HepG2 (cell line): ENCODE data around the gene B9D2. TPM values are rescaled to one million over a fixed set of nuclear protein-coding genes. Genes with fewer than 3 reads are reported as not detected.
A peak's percentile ranks its signal among the peaks of the same experiment; 100 is the strongest.

Source experiments
- ATAC-seq: fragments of 200-7000 bp; cut with Tn5 transposase; 3 replicates; pipeline ENCODE4 v1.9.1; 2020; ENCODE audit warnings: mild to moderate bottlenecking, moderate library complexity
- BruUV-seq: library from RNA; stranded (reverse); fragments of 400-500 nt; replicated peaks from 2 replicates; lab custom pipeline; 2021; lab: Mats Ljungman, UMichigan
- CTCF ChIA-PET: fragments of 300-600 bp; formaldehyde crosslinking; extraction: SDS; loops from one replicate; lab custom pipeline; 2021; ENCODE audit warnings: low total read pairs, inconsistent platforms, low intra/inter-chr PET ratio; lab: Yijun Ruan, JAX
- POLR2A ChIA-PET: fragments of 350-600 bp; sonication (Branson Sonifier 250); formaldehyde crosslinking; loops from one replicate; lab custom pipeline; 2020; ENCODE audit warnings: antibody characterized with exemption, inconsistent platforms; lab: Yijun Ruan, JAX
- DNase-seq: peaks from one replicate; pipeline ENCODE4 v3.0.0-alpha.2; 2015; ENCODE audit warnings: low spot score
- FAIRE-seq: peaks from 3 replicates; lab custom pipeline; 2011; peaks lifted over from hg19 to GRCh38; lab: Jason Lieb, UNC
- H2AFZ ChIP-seq: one replicate; pipeline ENCODE4 v1.6.1; 2011; ENCODE audit warnings: low read length, inconsistent platforms
- H3K27ac ChIP-seq: fragments of 300-600 bp; 3 replicates; pipeline ENCODE4 v1.8.0; 2011; ENCODE audit warnings: mixed run types, mild to moderate bottlenecking, mixed read lengths, low read length, inconsistent platforms; ENCODE audit not compliant: insufficient read depth; ENCODE audit errors: extremely low read length
- H3K27me3 ChIP-seq, 2 experiments: fragments of 200-600 bp in 1 of 2; 2 replicates in 1 of 2; 3 replicates in 1 of 2; pipeline versions ENCODE4 v1.6.0 to v1.8.0; 2011; ENCODE audit warnings: low read length in 2 of 2, mild to moderate bottlenecking in 2 of 2, moderate library complexity in 2 of 2, inconsistent platforms in 1 of 2; ENCODE audit not compliant: insufficient read depth in 2 of 2, control insufficient read depth in 1 of 2
- H3K36me3 ChIP-seq, 2 experiments: fragments of 200-600 bp in 1 of 2; replicated peaks in 1 of 2; 2 replicates in 1 of 2; 3 replicates in 1 of 2; pipeline versions ENCODE4 v1.5.1 to v1.8.0; 2011; ENCODE audit warnings: low read length in 2 of 2, inconsistent platforms in 1 of 2; ENCODE audit not compliant: insufficient read depth in 2 of 2, control insufficient read depth in 1 of 2
- H3K4me1 ChIP-seq: 2 replicates; pipeline ENCODE4 v1.5.1; 2012; ENCODE audit warnings: low read length, inconsistent platforms; ENCODE audit not compliant: insufficient read depth
- H3K4me2 ChIP-seq: 2 replicates; pipeline ENCODE4 v1.6.0; 2011; ENCODE audit warnings: low read depth, low read length, inconsistent platforms
- H3K4me3 ChIP-seq, 3 experiments: fragments of 200-600 bp in 1 of 3; sonication (generic), shearing (Covaris generic) in 1 of 3; replicated peaks in 1 of 3; 2 replicates each; pipeline ENCODE4 v1.5.1; 2011 to 2016; ENCODE audit warnings: low read length in 3 of 3, inconsistent platforms in 2 of 3, low read depth in 2 of 3, mild to moderate bottlenecking in 2 of 3, control low read depth in 1 of 3, mixed read lengths in 1 of 3; ENCODE audit not compliant: insufficient read depth in 1 of 3
- H3K79me2 ChIP-seq: one replicate; pipeline ENCODE4 v1.6.1; 2011; ENCODE audit warnings: low read length, inconsistent platforms; ENCODE audit not compliant: insufficient read depth
- H3K9ac ChIP-seq: 2 replicates; pipeline ENCODE4 v1.6.0; 2011; ENCODE audit warnings: mild to moderate bottlenecking, low read depth, low read length, inconsistent platforms; ENCODE audit not compliant: insufficient read depth
- H3K9me3 ChIP-seq: 2 replicates; pipeline ENCODE4 v1.5.1; 2012; ENCODE audit warnings: mild to moderate bottlenecking, low read length
- H4K20me1 ChIP-seq: 2 replicates; pipeline ENCODE4 v1.6.0; 2011; ENCODE audit warnings: inconsistent platforms, mild to moderate bottlenecking, low read length, moderate library complexity; ENCODE audit not compliant: insufficient read depth
- AGO1 ChIP-seq: fragments of 200-400 bp; formaldehyde crosslinking; IDR thresholded peaks from 2 replicates; pipeline ENCODE4 v1.6.1; 2017; ENCODE audit warnings: mild to moderate bottlenecking, low read depth, low read length, moderate library complexity; ENCODE audit not compliant: poor library complexity, severe bottlenecking
- AGO2 ChIP-seq: fragments of 200-400 bp; formaldehyde crosslinking; optimal IDR thresholded peaks from 2 replicates; pipeline ENCODE3; 2017; ENCODE audit warnings: mild to moderate bottlenecking, low read depth, low read length, moderate library complexity
- NR2C2 ChIP-seq: sonication (generic); formaldehyde crosslinking; IDR thresholded peaks from 2 replicates; pipeline ENCODE4 v1.4.0; 2020; ENCODE audit warnings: missing genetic modification reagents, mild to moderate bottlenecking, moderate library complexity, borderline replicate concordance
- POLR2A ChIP-seq, 2 experiments: IDR thresholded peaks; 2 replicates each; pipeline ENCODE4 v1.6.1; 2011; ENCODE audit warnings: low read depth in 2 of 2, low read length in 2 of 2, mild to moderate bottlenecking in 1 of 2, moderate library complexity in 1 of 2; ENCODE audit not compliant: insufficient read depth in 1 of 2
- RBFOX2 ChIP-seq: fragments of 200-400 bp; formaldehyde crosslinking; IDR thresholded peaks from 2 replicates; pipeline ENCODE4 v1.6.1; 2017; ENCODE audit warnings: low read depth, mild to moderate bottlenecking, low read length
- RBM22 ChIP-seq: fragments of 200-400 bp; formaldehyde crosslinking; optimal IDR thresholded peaks from 2 replicates; pipeline ENCODE3; 2017; ENCODE audit warnings: mild to moderate bottlenecking, low read length, moderate library complexity
- ZNF780A ChIP-seq: sonication (generic); formaldehyde crosslinking; IDR thresholded peaks from 2 replicates; pipeline ENCODE4 v1.8.0; 2022; ENCODE audit warnings: mild to moderate bottlenecking, missing genetic modification reagents, moderate library complexity
- WGBS: methylation state at CpG from one replicate; pipeline ENCODE4 v1.1.6; 2017; ENCODE audit warnings: low lambda C conversion rate; 5-methylcytosine and 5-hydroxymethylcytosine counted together
- in situ Hi-C: cut with HindIII; loops from 2 replicates; pipeline ENCODE4 v1.10.0; 2017; ENCODE audit warnings: low pct_unique_long_range_greater_than_20kb; ENCODE audit not compliant: extremely low pct_ligation_motif_present
- intact Hi-C: fragments of 100-400 bp; cut with micrococcal nuclease; formaldehyde crosslinking; loops from one replicate; pipeline ENCODE4 v1.10.0; 2022; ENCODE audit not compliant: unreplicated experiment
- polyA plus RNA-seq, 8 experiments: library from polyadenylated mRNA; depleted of rRNA in 3 of 8; stranded (reverse) in 7 of 8; unstranded in 1 of 8; fragments of >200 nt; fragmentation: Illumina TruSeq in 4 of 8; extraction: Trizol in 4 of 8; gene quantifications; 2 replicates each; pipeline versions ENCODE4 v1.2.1 to v1.2.3, GENCODE V29; 2011 to 2016; ENCODE audit warnings: low read depth in 4 of 8, missing spikeins in 1 of 8, mixed read lengths in 1 of 8; ENCODE audit not compliant: insufficient read depth in 1 of 8
- total RNA-seq, 5 experiments: library from RNA; depleted of rRNA; stranded (reverse); fragments of >200 nt; fragmentation: Illumina TruSeq; extraction: Trizol; gene quantifications; 2 replicates each; pipeline ENCODE4 v1.2.3, GENCODE V29; 2016; ENCODE audit warnings: low read depth in 1 of 5
- TF ChIP-seq, protein P1 (sequence below): sonication (generic); formaldehyde crosslinking; conservative IDR thresholded peaks from 2 replicates; pipeline ENCODE4 v1.8.1; 2023; ENCODE audit warnings: missing genetic modification reagents

The B9D2 gene
- total and polyA plus RNA-seq, 2 of the 13 experiments (the other 11 are each of a cell fraction or from before 2014, with no cell fraction given), result 3.1 to 4.4 TPM

DNA sequence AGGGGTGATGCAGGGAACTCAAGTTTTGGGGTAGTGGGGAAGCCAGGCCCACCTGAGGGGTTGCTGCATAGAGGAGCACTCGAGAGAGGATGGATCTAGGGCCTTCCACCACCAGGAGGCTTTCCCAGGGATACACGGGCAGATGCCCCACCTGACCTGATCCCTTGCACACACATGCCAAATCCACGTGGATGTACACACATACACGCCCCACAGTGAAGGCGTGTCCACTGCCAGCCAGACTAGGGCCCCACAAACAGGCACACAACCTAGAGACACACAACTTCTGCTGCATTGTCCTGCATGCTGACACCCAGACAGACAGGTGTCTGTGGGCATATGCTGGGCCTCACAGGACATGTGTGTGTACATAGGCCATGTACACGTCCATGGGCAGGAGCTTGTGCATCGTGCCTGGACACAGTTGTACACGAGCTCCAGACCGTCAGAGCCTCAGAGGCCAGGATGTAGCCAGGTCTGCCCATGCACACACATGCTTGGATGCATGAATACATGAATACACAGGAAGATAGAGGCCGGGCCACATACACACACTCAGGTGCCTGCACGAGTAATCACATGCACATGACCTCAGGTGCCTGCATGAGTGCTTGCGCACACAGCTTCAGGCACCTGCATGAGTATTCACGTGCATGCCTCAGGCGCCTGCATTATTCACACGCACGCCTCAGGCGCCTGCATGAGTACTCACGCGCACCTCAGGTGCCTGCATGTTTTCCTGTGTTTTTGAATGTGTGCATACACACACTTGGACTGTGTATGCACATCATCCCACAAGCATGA lies 45.1 kb downstream of the B9D2 start:
- no peak for ATAC-seq
- H4K20me1 ChIP-seq, result no peaks in the 10 kb centered on the region
- no peak overlapping the region for H3K4me3 ChIP-seq
- in situ Hi-C loops, result no loop called here
- H3K9me3 ChIP-seq, result no peaks in the 10 kb centered on the region
- no peak for FAIRE-seq
- CTCF ChIA-PET, result no interaction called here
- no peak for DNase-seq
- H3K27me3 ChIP-seq, result no peaks in the 10 kb centered on the region
- H3K27ac ChIP-seq, result no peak overlapping the region
- no peak overlapping the region for H3K9ac ChIP-seq
- H3K4me1 ChIP-seq, result peaks cover 42% of the 10 kb centered on the region
- 93% methylated on average over 9 of the region's 19 CpGs for WGBS
- no peak overlapping the region for H2AFZ ChIP-seq
- no peaks in the 10 kb centered on the region for H3K79me2 ChIP-seq
- no peak overlapping the region for H3K4me2 ChIP-seq
- TF ChIP-seq RBM22 (peak; percentile 90), NR2C2 (CRISPR knock-in tag) (no peak), POLR2A (IDR thresholded peaks at IDR 0.05; ENCODE audit: insufficient read depth in 1 of 2, low read depth in 2 of 2, low read length in 2 of 2) (peak in 1 of 2 experiments; percentile 38; a peak in 1 of 4 replicates)
- TF ChIP-seq, protein P1, sequence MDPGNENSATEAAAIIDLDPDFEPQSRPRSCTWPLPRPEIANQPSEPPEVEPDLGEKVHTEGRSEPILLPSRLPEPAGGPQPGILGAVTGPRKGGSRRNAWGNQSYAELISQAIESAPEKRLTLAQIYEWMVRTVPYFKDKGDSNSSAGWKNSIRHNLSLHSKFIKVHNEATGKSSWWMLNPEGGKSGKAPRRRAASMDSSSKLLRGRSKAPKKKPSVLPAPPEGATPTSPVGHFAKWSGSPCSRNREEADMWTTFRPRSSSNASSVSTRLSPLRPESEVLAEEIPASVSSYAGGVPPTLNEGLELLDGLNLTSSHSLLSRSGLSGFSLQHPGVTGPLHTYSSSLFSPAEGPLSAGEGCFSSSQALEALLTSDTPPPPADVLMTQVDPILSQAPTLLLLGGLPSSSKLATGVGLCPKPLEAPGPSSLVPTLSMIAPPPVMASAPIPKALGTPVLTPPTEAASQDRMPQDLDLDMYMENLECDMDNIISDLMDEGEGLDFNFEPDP (CRISPR knock-in tag), result no peak
- TF ChIP-seq, all 625 proteins: peak for 2
- POLR2A ChIA-PET, result interaction anchor here (0.6 kb wide), 1 partner anchor 37 kb away, joined by 3 read pairs; no protein-coding TSS in a partner anchor
- BruUV-seq, result no TSS peak
- intact Hi-C loops, result no loop called here
- H3K36me3 ChIP-seq, result peaks cover 14 to 37% of the 10 kb centered on the region in 2 experiments; a peak in 4 of 5 replicates

DNA sequence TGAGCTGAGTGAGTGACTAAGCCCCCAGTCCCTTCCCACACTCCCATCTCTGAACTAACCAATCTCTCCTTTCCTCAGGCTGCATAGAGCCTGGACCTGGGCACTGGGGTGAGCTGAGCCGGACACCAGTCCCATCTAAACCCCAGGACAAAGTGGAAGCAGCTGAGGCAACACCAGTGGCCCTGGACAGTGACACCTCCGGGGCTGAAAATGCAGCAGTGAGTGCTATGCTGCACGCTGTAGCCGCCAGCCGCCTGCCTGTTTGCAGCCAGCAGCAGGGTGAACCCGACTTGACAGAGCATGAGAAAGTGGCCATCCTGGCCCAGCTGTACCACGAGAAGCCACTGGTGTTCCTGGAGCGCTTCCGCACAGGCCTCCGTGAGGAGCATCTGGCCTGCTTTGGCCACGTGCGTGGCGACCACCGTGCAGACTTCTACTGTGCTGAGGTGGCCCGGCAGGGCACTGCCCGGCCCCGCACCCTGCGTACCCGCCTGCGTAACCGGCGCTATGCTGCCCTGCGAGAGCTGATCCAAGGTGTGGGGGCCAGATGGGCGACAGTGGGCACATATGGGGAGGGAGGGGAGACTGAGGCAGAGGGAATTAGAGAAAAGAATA lies 47.5 kb downstream of the B9D2 start:
- 97% methylated on average over 12 of the region's 24 CpGs for WGBS
- Histone ChIP-seq H3K79me2 (peaks cover 14% of the 10 kb centered on the region), H3K27me3 (no peaks in the 10 kb centered on the region), H3K9me3 (no peaks in the 10 kb centered on the region), H3K27ac (no peak overlapping the region), H4K20me1 (no peaks in the 10 kb centered on the region), H3K36me3 (peaks cover 24 to 49% of the 10 kb centered on the region in 2 experiments; a peak in 4 of 5 replicates), H3K9ac (no peak overlapping the region), H2AFZ (no peak overlapping the region), H3K4me1 (peaks cover 25% of the 10 kb centered on the region), H3K4me2 (no peak overlapping the region), H3K4me3 (no peak overlapping the region)
- POLR2A ChIA-PET, result interaction anchor here (0.9 kb wide), 1 partner anchor 112 kb away, joined by 3 read pairs; no protein-coding TSS in a partner anchor
- BruUV-seq, result no TSS peak
- CTCF ChIA-PET, result no interaction called here
- TF ChIP-seq RBFOX2 (0 out of 2 replicates have a peak, but pooled peaks have one; percentile 49), AGO1 (peak; percentile 35), ZNF780A (CRISPR knock-in tag) (no peak), AGO2 (peak; percentile 76)
- ATAC-seq (no peak), FAIRE-seq (no peak), DNase-seq (no peak)
- intact Hi-C loops, result no loop called here
- in situ Hi-C loops, result no loop called here
